Cardiac fibroblast (primary cell): ENCODE data around the gene NEURL3.

ENCODE experiments used
- DNase-seq, 2 donors: peaks; one replicate each; pipeline versions ENCODE4 v3.0.0 to v3.0.0-alpha.2; 2010; ENCODE audit warnings: low read depth in 2 of 2
- H3K4me3 ChIP-seq, 2 donors: replicated peaks in 1 of 2; 1 replicate in 1 of 2; 2 replicates in 1 of 2; pipeline ENCODE4 v1.5.1; 2011; ENCODE audit warnings: low read depth in 2 of 2, low read length in 2 of 2, mild to moderate bottlenecking in 2 of 2, moderate library complexity in 1 of 2
- TF ChIP-seq, protein P1 (sequence below): IDR thresholded peaks from one replicate; pipeline ENCODE4 v1.5.1; 2011; ENCODE audit warnings: low read depth, mild to moderate bottlenecking, low read length, inconsistent platforms

NEURL3 gene

GRCh38 chr2:96534141-96534540 is 29.0 kb upstream of the NEURL3 start:
- H3K4me3 ChIP-seq = no peak overlapping the region
- TF ChIP-seq, protein P1, sequence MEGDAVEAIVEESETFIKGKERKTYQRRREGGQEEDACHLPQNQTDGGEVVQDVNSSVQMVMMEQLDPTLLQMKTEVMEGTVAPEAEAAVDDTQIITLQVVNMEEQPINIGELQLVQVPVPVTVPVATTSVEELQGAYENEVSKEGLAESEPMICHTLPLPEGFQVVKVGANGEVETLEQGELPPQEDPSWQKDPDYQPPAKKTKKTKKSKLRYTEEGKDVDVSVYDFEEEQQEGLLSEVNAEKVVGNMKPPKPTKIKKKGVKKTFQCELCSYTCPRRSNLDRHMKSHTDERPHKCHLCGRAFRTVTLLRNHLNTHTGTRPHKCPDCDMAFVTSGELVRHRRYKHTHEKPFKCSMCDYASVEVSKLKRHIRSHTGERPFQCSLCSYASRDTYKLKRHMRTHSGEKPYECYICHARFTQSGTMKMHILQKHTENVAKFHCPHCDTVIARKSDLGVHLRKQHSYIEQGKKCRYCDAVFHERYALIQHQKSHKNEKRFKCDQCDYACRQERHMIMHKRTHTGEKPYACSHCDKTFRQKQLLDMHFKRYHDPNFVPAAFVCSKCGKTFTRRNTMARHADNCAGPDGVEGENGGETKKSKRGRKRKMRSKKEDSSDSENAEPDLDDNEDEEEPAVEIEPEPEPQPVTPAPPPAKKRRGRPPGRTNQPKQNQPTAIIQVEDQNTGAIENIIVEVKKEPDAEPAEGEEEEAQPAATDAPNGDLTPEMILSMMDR = no peak

GRCh38 chr2:96533292-96534073 is 28.3 kb upstream of the NEURL3 start:
- no peak overlapping the region for H3K4me3 ChIP-seq
- TF ChIP-seq, protein P1 = no peak
- peak; percentile 80 to 96 for DNase-seq

More at GRCh38 chr2:96534141-96534540, 29.0 kb upstream of the NEURL3 start:
- DNase-seq = peak in 1 of 2 donors; percentile 32

- TF ChIP-seq, protein P1 = no peak
- no peak overlapping the region for H3K4me3 ChIP-seq
- no peak for DNase-seq
Observed at GRCh38 chr2:96532641-96533291, 27.6 kb upstream of the NEURL3 start.

DNA sequence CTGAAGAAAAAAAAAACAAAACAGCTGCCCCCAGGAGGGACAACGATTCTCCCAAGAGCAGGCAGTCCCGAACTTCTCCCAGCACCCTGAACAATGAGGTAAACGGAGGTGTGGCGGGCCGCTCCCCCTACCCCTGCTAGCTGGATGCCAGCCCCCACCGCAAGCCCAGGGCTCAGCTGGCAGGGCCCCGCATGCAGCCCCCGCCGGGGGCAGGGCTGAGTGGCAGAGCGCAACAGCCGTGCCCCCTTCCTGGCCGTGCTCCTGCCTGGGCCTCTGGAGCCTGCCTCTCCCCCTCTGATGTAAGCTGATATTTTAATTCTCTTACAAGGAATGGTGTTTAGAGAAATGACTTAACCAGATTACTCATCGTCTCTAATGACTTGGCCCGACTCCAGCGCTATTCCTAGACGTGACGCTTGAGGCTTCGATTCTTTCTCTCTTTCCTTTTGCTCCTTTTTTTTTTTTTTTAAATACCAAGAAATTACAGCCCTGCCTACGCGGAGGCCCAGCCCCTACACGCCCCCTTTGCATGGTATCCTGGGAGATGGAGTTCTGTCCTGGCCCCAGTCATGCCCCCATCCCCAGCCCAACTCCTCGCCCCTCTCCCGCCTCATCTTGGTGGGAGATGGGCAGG is 26.8 kb upstream of the NEURL3 start:
- peak; percentile 99 to 100 for DNase-seq
- peak overlapping the region in 1 of 2 donors; percentile 37 for H3K4me3 ChIP-seq
- TF ChIP-seq, protein P1 = no peak

GRCh38 chr2:96531366-96531765 is 26.2 kb upstream of the NEURL3 start:
- no peak for DNase-seq
- TF ChIP-seq, protein P1 = no peak
- H3K4me3 ChIP-seq = no peak overlapping the region

DNA sequence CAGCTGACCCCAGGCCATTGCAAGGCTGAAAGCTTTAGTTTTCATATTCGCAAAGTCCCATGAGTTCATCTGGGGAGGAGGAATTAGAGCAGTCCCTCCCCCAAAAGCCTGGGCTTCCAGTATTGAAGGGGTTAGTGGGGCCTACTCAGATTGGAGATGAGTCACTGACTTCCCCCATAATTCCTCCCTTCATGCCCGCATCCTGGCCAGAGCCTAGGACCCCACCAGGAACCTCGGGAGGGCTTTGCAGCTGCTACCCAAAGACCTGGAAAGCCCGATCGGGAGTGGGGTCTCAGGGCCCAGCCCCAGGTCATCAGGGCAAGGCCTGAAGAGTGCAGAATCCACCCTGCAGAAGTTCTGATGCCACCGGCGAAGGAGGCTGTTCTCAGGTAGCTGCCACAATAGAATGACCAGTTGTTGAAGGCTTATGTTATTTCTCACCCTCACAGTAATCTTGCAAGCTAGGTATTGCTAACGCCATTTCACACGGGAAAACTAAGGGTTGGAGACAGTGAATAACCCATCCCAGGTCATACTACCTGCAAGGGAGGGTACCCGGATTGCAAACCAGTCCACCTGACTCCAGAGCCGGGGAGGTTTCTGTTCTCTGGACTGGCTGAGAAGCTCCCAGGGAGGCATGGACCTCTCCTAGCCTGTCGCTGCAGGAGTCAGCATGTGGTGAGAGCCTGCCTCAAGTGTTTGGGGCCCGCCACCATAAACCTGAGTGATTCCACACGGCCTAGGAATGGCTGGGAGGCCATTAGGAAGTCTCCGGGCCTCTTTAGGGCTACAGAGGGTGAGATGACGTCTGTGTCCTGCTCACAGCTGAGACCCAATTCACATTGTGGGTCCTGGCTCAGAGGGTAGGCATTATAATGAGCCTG is 25.6 kb upstream of the NEURL3 start:
- H3K4me3 ChIP-seq = no peak overlapping the region
- TF ChIP-seq, protein P1 = no peak
- no peak for DNase-seq
